ENCODE measurements around the gene TEKTIP1. TPM values are rescaled to one million over a fixed set of nuclear protein-coding genes. Genes with fewer than 3 reads are reported as not detected.
"Not testable (repeated sequence)": the region's sequence is repeated elsewhere in the genome, so short reads cannot be mapped to it uniquely, and the experiment has no call there.

Gene TEKTIP1
- total and polyA plus RNA-seq, 2 experiments from 2014 or later = 1.5 TPM; not detected in 1

- TF ChIP-seq CTCF (IDR thresholded peaks at IDR 0.05; ENCODE audit: poor library complexity) = no peak
- no peak for TF ChIP-seq EZH2 (IDR thresholded peaks at IDR 0.05; ENCODE audit: borderline replicate concordance)
- no peak for TF ChIP-seq EZH2phosphoT487 (IDR thresholded peaks at IDR 0.05; ENCODE audit: low read depth, severe bottlenecking, unreplicated experiment)
- Histone ChIP-seq H3K27ac (no peak overlapping the region), H4K20me1 (ENCODE audit: insufficient read depth, poor library complexity, severe bottlenecking) (peaks cover 3% of the 10 kb centered on the region), H3K4me1 (ENCODE audit: insufficient read depth) (no peaks in the 10 kb centered on the region), H3K27me3 (no peaks in the 10 kb centered on the region), H3K9me3 (ENCODE audit: low read depth) (no peaks in the 10 kb centered on the region), H3K4me3 (no peak overlapping the region), H3K79me2 (no peaks in the 10 kb centered on the region), H2AFZ (no peak overlapping the region), H3K36me3 (replicated peaks; ENCODE audit: insufficient read depth, low read depth) (no peaks in the 10 kb centered on the region), H3K9me2 (replicated peaks; ENCODE audit: insufficient read depth) (no peaks in the 10 kb centered on the region), H3K4me2 (no peak overlapping the region)
- WGBS (ENCODE audit: low lambda C conversion rate, missing lambda C conversion rate) = 100% methylated on average over 8 of the region's 14 CpGs
- no peak for DNase-seq (ENCODE audit: low spot score)
Measured at GRCh38 chr19:3528080-3528479, 10.9 kb upstream of the TEKTIP1 start.

- Histone ChIP-seq H4K20me1 (ENCODE audit: insufficient read depth, poor library complexity, severe bottlenecking) (no peaks in the 10 kb centered on the region), H2AFZ (no peak overlapping the region), H3K4me1 (ENCODE audit: insufficient read depth) (no peaks in the 10 kb centered on the region), H3K79me2 (no peaks in the 10 kb centered on the region), H3K4me3 (no peak overlapping the region), H3K27me3 (no peaks in the 10 kb centered on the region), H3K27ac (no peak overlapping the region), H3K36me3 (replicated peaks; ENCODE audit: insufficient read depth, low read depth) (no peaks in the 10 kb centered on the region), H3K4me2 (no peak overlapping the region), H3K9me3 (ENCODE audit: low read depth) (no peaks in the 10 kb centered on the region), H3K9me2 (replicated peaks; ENCODE audit: insufficient read depth) (no peaks in the 10 kb centered on the region)
- no peak for DNase-seq (ENCODE audit: low spot score)
- TF ChIP-seq EZH2phosphoT487 (IDR thresholded peaks at IDR 0.05; ENCODE audit: low read depth, severe bottlenecking, unreplicated experiment) = no peak
- no peak for TF ChIP-seq EZH2 (IDR thresholded peaks at IDR 0.05; ENCODE audit: borderline replicate concordance)
- no peak for TF ChIP-seq CTCF (IDR thresholded peaks at IDR 0.05; ENCODE audit: poor library complexity)
- over 99% methylated on average over 15 of the region's 20 CpGs for WGBS (ENCODE audit: low lambda C conversion rate, missing lambda C conversion rate)
Measured at GRCh38 chr19:3528539-3529211, 10.3 kb upstream of the TEKTIP1 start.

GRCh38 chr19:3529299-3529698, 9.7 kb upstream of the TEKTIP1 start:
- H4K20me1 ChIP-seq (ENCODE audit: insufficient read depth, poor library complexity, severe bottlenecking); H3K27ac ChIP-seq; H3K9me2 ChIP-seq (replicated peaks; ENCODE audit: insufficient read depth); H3K79me2 ChIP-seq; H3K27me3 ChIP-seq; H2AFZ ChIP-seq; H3K9me3 ChIP-seq (ENCODE audit: low read depth); H3K4me2 ChIP-seq; H3K4me3 ChIP-seq; H3K36me3 ChIP-seq (replicated peaks; ENCODE audit: insufficient read depth, low read depth); H3K4me1 ChIP-seq (ENCODE audit: insufficient read depth); DNase-seq (ENCODE audit: low spot score): not testable (repeated sequence)
- WGBS (ENCODE audit: low lambda C conversion rate, missing lambda C conversion rate) = 100% methylated on average over 1 of the region's 7 CpGs

GRCh38 chr19:3530389-3530788, 8.6 kb upstream of the TEKTIP1 start:
- TF ChIP-seq CTCF (IDR thresholded peaks at IDR 0.05; ENCODE audit: poor library complexity) (no peak), EZH2phosphoT487 (IDR thresholded peaks at IDR 0.05; ENCODE audit: low read depth, severe bottlenecking, unreplicated experiment) (no peak), EZH2 (IDR thresholded peaks at IDR 0.05; ENCODE audit: borderline replicate concordance) (no peak)
- Histone ChIP-seq H4K20me1 (ENCODE audit: insufficient read depth, poor library complexity, severe bottlenecking) (no peaks in the 10 kb centered on the region), H3K4me3 (no peak overlapping the region), H3K27ac (no peak overlapping the region), H3K79me2 (no peaks in the 10 kb centered on the region), H3K4me2 (no peak overlapping the region), H2AFZ (no peak overlapping the region), H3K9me3 (ENCODE audit: low read depth) (no peaks in the 10 kb centered on the region), H3K36me3 (replicated peaks; ENCODE audit: insufficient read depth, low read depth) (no peaks in the 10 kb centered on the region), H3K4me1 (ENCODE audit: insufficient read depth) (no peaks in the 10 kb centered on the region), H3K9me2 (replicated peaks; ENCODE audit: insufficient read depth) (no peaks in the 10 kb centered on the region), H3K27me3 (no peaks in the 10 kb centered on the region)
- DNase-seq (ENCODE audit: low spot score) = no peak
- 90% methylated on average over 5 of the region's 12 CpGs for WGBS (ENCODE audit: low lambda C conversion rate, missing lambda C conversion rate)
